ENCODE measurements around the gene TRIM52. TPM values are rescaled to one million over a fixed set of nuclear protein-coding genes. Genes with fewer than 3 reads are reported as not detected.

TRIM52 gene
- total and polyA plus RNA-seq, 5 experiments from 2014 or later, result 23.6 to 64.2 (median 36.3) TPM

- peaks cover 2 to 58% (median 4%) of the 10 kb centered on the region in 3 donors for H3K36me3 Mint-ChIP-seq
- no peak for DNase-seq
- peaks cover 19 to 60% (median 35%) of the 10 kb centered on the region in 4 donors for H3K4me1 Mint-ChIP-seq
- peak overlapping the region; percentile 48 to 91 (median 80) for H3K27ac Mint-ChIP-seq
- peak overlapping the region in 5 of 10 donors; percentile 0 to 33 (median 12) for H3K4me3 Mint-ChIP-seq
- no peaks in the 10 kb centered on the region for H3K9me3 Mint-ChIP-seq
- no peaks in the 10 kb centered on the region for H3K27me3 Mint-ChIP-seq
- POLR2A ChIA-PET, result interaction anchor here (0.6 to 11.2 kb wide), 5 partner anchors 9 to 493 kb away, joined by 3 to 212 read pairs (median 6); partner anchors contain the start of genes RACK1 and TRIM52
- no peak for ATAC-seq
Observed at GRCh38 chr5:181229996-181230395, 30.9 kb downstream of the TRIM52 start.

- Mint-ChIP-seq H3K27ac (peak overlapping the region; percentile 97 to 100 (median 99)), H3K4me3 (peak overlapping the region; percentile 91 to 100 (median 98)), H3K4me1 (peaks cover 38 to 75% (median 69%) of the 10 kb centered on the region in 4 donors), H3K9me3 (peaks cover 0 to 11% (median 0%) of the 10 kb centered on the region in 9 donors), H3K27me3 (peaks cover 0 to 8% (median 0%) of the 10 kb centered on the region in 5 donors), H3K36me3 (peaks cover 0 to 10% (median 4%) of the 10 kb centered on the region in 3 donors)
- peak in 6 of 10 donors; percentile 36 to 77 (median 50) for DNase-seq
- no peak for ATAC-seq
- POLR2A ChIA-PET, result interaction anchor here (2.2 to 11.2 kb wide), 6 partner anchors 10 to 394 kb away, joined by 9 to 286 read pairs (median 152); partner anchors contain the start of genes RACK1, TRIM52 and TRIM7
Observed at GRCh38 chr5:181224390-181225229, 36.3 kb downstream of the TRIM52 start.

GRCh38 chr5:181223729-181224389, 37.1 kb downstream of the TRIM52 start:
- peak; percentile 2 to 12 for ATAC-seq
- Mint-ChIP-seq H3K27me3 (peaks cover 0 to 8% (median 0%) of the 10 kb centered on the region in 5 donors), H3K4me3 (peak overlapping the region; percentile 91 to 100 (median 98)), H3K27ac (peak overlapping the region; percentile 97 to 100 (median 99)), H3K9me3 (peaks cover 0 to 11% (median 0%) of the 10 kb centered on the region in 9 donors), H3K4me1 (peaks cover 34 to 68% (median 66%) of the 10 kb centered on the region in 4 donors), H3K36me3 (peaks cover 0 to 4% (median 4%) of the 10 kb centered on the region in 3 donors)
- POLR2A ChIA-PET, result interaction anchor here (0.6 to 11.2 kb wide), 13 partner anchors 11 to 414 kb away, joined by 3 to 286 read pairs (median 6); partner anchors contain the start of genes RACK1, TRIM52, TRIM7 and ZFP62
- peak in 1 of 10 donors; percentile 86 for DNase-seq

GRCh38 chr5:181223058-181223728, 37.8 kb downstream of the TRIM52 start, which contains the start of gene TRIM41:
Gene TRIM41, plus strand, starts transcription at chr5:181223281. Its CDS starts 719 bp downstream, at chr5:181224000.
- DNase-seq (peak; percentile 91 to 99 (median 98)), ATAC-seq (peak; percentile 63 to 71)
- POLR2A ChIA-PET, result interaction anchor here (0.6 to 11.2 kb wide), 17 partner anchors 10 to 420 kb away, joined by 3 to 286 read pairs (median 6); partner anchors contain the start of genes RACK1, TRIM52, TRIM7 and ZFP62
- H3K36me3 Mint-ChIP-seq, result peaks cover 0 to 6% (median 5%) of the 10 kb centered on the region in 3 donors
- H3K27me3 Mint-ChIP-seq, result peaks cover 0 to 10% (median 0%) of the 10 kb centered on the region in 5 donors
- peaks cover 0 to 13% (median under 1%) of the 10 kb centered on the region in 9 donors for H3K9me3 Mint-ChIP-seq
- H3K27ac Mint-ChIP-seq, result peak within 1 kb of the TSS; percentile 97 to 100 (median 99)
- peak within 1 kb of the TSS; percentile 91 to 100 (median 98) for H3K4me3 Mint-ChIP-seq
- H3K4me1 Mint-ChIP-seq, result peaks cover 34 to 71% (median 67%) of the 10 kb centered on the region in 4 donors

GRCh38 chr5:181222630-181223057, 38.3 kb downstream of the TRIM52 start:
- ATAC-seq (peak in 1 of 2 donors; percentile 8), DNase-seq (peak in 1 of 10 donors; percentile 47)
- peak overlapping the region; percentile 91 to 100 (median 98) for H3K4me3 Mint-ChIP-seq
- peaks cover 0 to 15% (median 2%) of the 10 kb centered on the region in 9 donors for H3K9me3 Mint-ChIP-seq
- peaks cover 0 to 12% (median 0%) of the 10 kb centered on the region in 5 donors for H3K27me3 Mint-ChIP-seq
- peaks cover 39 to 77% (median 72%) of the 10 kb centered on the region in 4 donors for H3K4me1 Mint-ChIP-seq
- peaks cover 0 to 7% (median 6%) of the 10 kb centered on the region in 3 donors for H3K36me3 Mint-ChIP-seq
- H3K27ac Mint-ChIP-seq, result peak overlapping the region; percentile 97 to 100 (median 99)
- POLR2A ChIA-PET, result interaction anchor here (1.0 to 11.2 kb wide), 14 partner anchors 9 to 419 kb away, joined by 3 to 286 read pairs (median 8); partner anchors contain the start of genes RACK1, TRIM52 and TRIM7

GRCh38 chr5:181221792-181222629, 38.9 kb downstream of the TRIM52 start:
- POLR2A ChIA-PET, result interaction anchor here (1.0 to 11.2 kb wide), 13 partner anchors 9 to 419 kb away, joined by 3 to 286 read pairs (median 9); partner anchors contain the start of genes RACK1, TRIM52 and TRIM7
- DNase-seq (peak; percentile 88 to 99 (median 96)), ATAC-seq (peak; percentile 24 to 30)
- Mint-ChIP-seq H3K36me3 (peaks cover 0 to 6% (median 4%) of the 10 kb centered on the region in 3 donors), H3K4me1 (peaks cover 40 to 80% (median 75%) of the 10 kb centered on the region in 4 donors), H3K27ac (peak overlapping the region; percentile 97 to 100 (median 99)), H3K27me3 (peaks cover 0 to 12% (median 0%) of the 10 kb centered on the region in 5 donors), H3K4me3 (peak overlapping the region; percentile 91 to 100 (median 98)), H3K9me3 (peaks cover 0 to 15% (median 2%) of the 10 kb centered on the region in 9 donors)

- Mint-ChIP-seq H3K9me3 (peaks cover 0 to 15% (median 2%) of the 10 kb centered on the region in 9 donors), H3K4me3 (peak overlapping the region; percentile 91 to 100 (median 98)), H3K36me3 (peaks cover 0 to 6% (median 3%) of the 10 kb centered on the region in 3 donors), H3K27ac (peak overlapping the region; percentile 97 to 100 (median 99)), H3K27me3 (peaks cover 0 to 12% (median 0%) of the 10 kb centered on the region in 5 donors), H3K4me1 (peaks cover 42 to 79% (median 74%) of the 10 kb centered on the region in 4 donors)
- POLR2A ChIA-PET, result interaction anchor here (1.2 to 11.2 kb wide), 10 partner anchors 15 to 418 kb away, joined by 3 to 286 read pairs (median 16); partner anchors contain the start of genes RACK1, TRIM52 and TRIM7
- peak; percentile 42 to 86 (median 80) for DNase-seq
- ATAC-seq, result peak; percentile 1 to 4
Observed at GRCh38 chr5:181221105-181221791, 39.7 kb downstream of the TRIM52 start.

- Mint-ChIP-seq H3K4me1 (peaks cover 41 to 75% (median 66%) of the 10 kb centered on the region in 4 donors), H3K27me3 (peaks cover 0 to 12% (median 0%) of the 10 kb centered on the region in 5 donors), H3K9me3 (peaks cover 0 to 15% (median 2%) of the 10 kb centered on the region in 9 donors), H3K4me3 (peak overlapping the region in 9 of 10 donors; percentile 16 to 65 (median 45)), H3K36me3 (peaks cover 0 to 6% (median 3%) of the 10 kb centered on the region in 3 donors), H3K27ac (peak overlapping the region in 7 of 10 donors; percentile 51 to 97 (median 73))
- ATAC-seq (no peak), DNase-seq (no peak)
- POLR2A ChIA-PET, result interaction anchor here (1.2 to 9.4 kb wide), 4 partner anchors 14 to 41 kb away, joined by 15 to 286 read pairs (median 134); partner anchors contain the start of genes RACK1 and TRIM52
Observed at GRCh38 chr5:181220178-181220515, 40.8 kb downstream of the TRIM52 start.

GRCh38 chr5:181219262-181220177, 41.4 kb downstream of the TRIM52 start:
- Mint-ChIP-seq H3K9me3 (peaks cover 0 to 15% (median 2%) of the 10 kb centered on the region in 9 donors), H3K36me3 (peaks cover 0 to 6% (median 3%) of the 10 kb centered on the region in 3 donors), H3K27me3 (peaks cover 0 to 12% (median 0%) of the 10 kb centered on the region in 5 donors), H3K4me1 (peaks cover 39 to 68% (median 62%) of the 10 kb centered on the region in 4 donors), H3K27ac (peak overlapping the region in 8 of 10 donors; percentile 19 to 97 (median 51)), H3K4me3 (peak overlapping the region; percentile 14 to 65 (median 38))
- POLR2A ChIA-PET, result interaction anchor here (2.0 to 9.4 kb wide), 3 partner anchors 13 to 31 kb away, joined by 18 to 286 read pairs (median 250); partner anchors contain the start of gene RACK1
- DNase-seq (no peak), ATAC-seq (no peak)
